Prostate gland (tissue), 2 donors: ENCODE data around the gene STAM. TPM values are rescaled to one million over a fixed set of nuclear protein-coding genes. Genes with fewer than 3 reads are reported as not detected.

ENCODE experiments used
- DNase-seq: peaks from one replicate; pipeline ENCODE4 v3.0.0-alpha.2; 2019; ENCODE audit warnings: low spot score
- H3K27ac ChIP-seq, 2 donors: fragments of 200-600 bp; sonication (generic); 2 replicates each; pipeline ENCODE4 v1.5.1; 2017 to 2019
- H3K27me3 ChIP-seq: fragments of 200-600 bp; sonication (generic); replicated peaks from 2 replicates; pipeline ENCODE4 v1.5.1; 2019; ENCODE audit not compliant: insufficient read depth
- H3K36me3 ChIP-seq, 2 donors: fragments of 200-600 bp; sonication (generic); 1 replicate in 1 of 2; 2 replicates in 1 of 2; pipeline versions ENCODE4 v1.5.1 to v1.8.1; 2017 to 2019
- H3K4me1 ChIP-seq: fragments of 200-600 bp; sonication (generic); replicated peaks from 2 replicates; pipeline ENCODE4 v1.5.1; 2019
- H3K4me3 ChIP-seq, 2 donors: fragments of 200-600 bp; sonication (generic); 2 replicates each; pipeline ENCODE4 v1.5.1; 2017 to 2019
- H3K9me3 ChIP-seq: fragments of 200-600 bp; sonication (generic); 2 replicates; pipeline ENCODE4 v1.5.1; 2017
- CTCF ChIP-seq, 4 experiments: fragments of 200-600 bp in 2 of 4; fragments of 450-650 bp in 2 of 4; sonication (generic) in 2 of 4; IDR thresholded peaks; 1 replicate in 3 of 4; 2 replicates in 1 of 4; pipeline ENCODE4 v1.5.1; 2016 to 2019; ENCODE audit warnings: antibody characterized with exemption in 4 of 4, mild to moderate bottlenecking in 2 of 4, moderate library complexity in 2 of 4
- POLR2A ChIP-seq: fragments of 450-650 bp; IDR thresholded peaks from one replicate; pipeline ENCODE4 v1.6.1; 2016; ENCODE audit warnings: antibody characterized with exemption, mild to moderate bottlenecking
- POLR2AphosphoS5 ChIP-seq: sonication (generic); formaldehyde crosslinking; IDR thresholded peaks from one replicate; pipeline ENCODE4 v1.6.1; 2017; ENCODE audit warnings: antibody characterized with exemption
- WGBS: methylation state at CpG from one replicate; pipeline ENCODE4 v1.1.5; 2018; 5-methylcytosine and 5-hydroxymethylcytosine counted together
- intact Hi-C: fragments of 100-400 bp; cut with DNase I; formaldehyde crosslinking; loops from one replicate; pipeline ENCODE4 v1.14.2; 2022
- total RNA-seq, 2 donors: library from RNA; depleted of rRNA; stranded (reverse); fragments of >200 nt; gene quantifications; one replicate each; pipeline ENCODE4 v1.1.0, GENCODE V29; 2016

STAM gene
- total RNA-seq, 2 donors from 2014 or later: 18.2 to 40.0 TPM

GRCh38 chr10:17725703-17726102 is 81.8 kb downstream of the STAM start:
- TF ChIP-seq POLR2AphosphoS5 (no peak), POLR2A (no peak), CTCF (IDR thresholded peaks at IDR 0.05) (no peak)
- no peaks in the 10 kb centered on the region for H3K36me3 ChIP-seq
- no peak overlapping the region for H3K4me3 ChIP-seq
- H3K27me3 ChIP-seq: no peaks in the 10 kb centered on the region
- H3K4me1 ChIP-seq: no peaks in the 10 kb centered on the region
- no peak overlapping the region for H3K27ac ChIP-seq
- intact Hi-C loops: no loop called here
- DNase-seq: no peak
- WGBS: 81% methylated on average over 7 of the region's 7 CpGs
- H3K9me3 ChIP-seq: no peaks in the 10 kb centered on the region

- 85% methylated on average over 6 of the region's 6 CpGs for WGBS
- TF ChIP-seq CTCF (IDR thresholded peaks at IDR 0.05) (no peak), POLR2A (no peak), POLR2AphosphoS5 (no peak)
- H3K27me3 ChIP-seq: no peaks in the 10 kb centered on the region
Measured at GRCh38 chr10:17729630-17730029, 85.7 kb downstream of the STAM start.

GRCh38 chr10:17730667-17731066 is 86.7 kb downstream of the STAM start:
- 66% methylated on average over 8 of the region's 8 CpGs for WGBS

More at GRCh38 chr10:17729630-17730029, 85.7 kb downstream of the STAM start:
- no peaks in the 10 kb centered on the region for H3K36me3 ChIP-seq
- H3K4me1 ChIP-seq: no peaks in the 10 kb centered on the region
- no peak overlapping the region for H3K27ac ChIP-seq
- no peak overlapping the region for H3K4me3 ChIP-seq
- intact Hi-C loops: no loop called here
- no peaks in the 10 kb centered on the region for H3K9me3 ChIP-seq
- DNase-seq: no peak

GRCh38 chr10:17731331-17732020 is 87.5 kb downstream of the STAM start:
- Histone ChIP-seq H3K36me3 (no peaks in the 10 kb centered on the region), H3K4me3 (no peak overlapping the region), H3K27me3 (no peaks in the 10 kb centered on the region), H3K27ac (no peak overlapping the region), H3K9me3 (no peaks in the 10 kb centered on the region), H3K4me1 (no peaks in the 10 kb centered on the region)
- DNase-seq: no peak
- WGBS: 35% methylated on average over 4 of the region's 4 CpGs
- intact Hi-C loops: no loop called here
- TF ChIP-seq CTCF (IDR thresholded peaks at IDR 0.05) (no peak), POLR2AphosphoS5 (no peak), POLR2A (no peak)

More at GRCh38 chr10:17730667-17731066, 86.7 kb downstream of the STAM start:
- Histone ChIP-seq H3K27me3 (no peaks in the 10 kb centered on the region), H3K4me3 (no peak overlapping the region), H3K4me1 (no peaks in the 10 kb centered on the region), H3K27ac (no peak overlapping the region), H3K36me3 (no peaks in the 10 kb centered on the region), H3K9me3 (no peaks in the 10 kb centered on the region)
- DNase-seq: no peak
- no peak for TF ChIP-seq POLR2AphosphoS5
- TF ChIP-seq POLR2A: no peak
- no peak for TF ChIP-seq CTCF (IDR thresholded peaks at IDR 0.05)
- intact Hi-C loops: no loop called here

GRCh38 chr10:17733620-17734019 is 89.7 kb downstream of the STAM start:
- no peaks in the 10 kb centered on the region for H3K27me3 ChIP-seq
- peak; percentile 2 for DNase-seq
- TF ChIP-seq CTCF (IDR thresholded peaks at IDR 0.05) (no peak), POLR2A (no peak), POLR2AphosphoS5 (no peak)
- intact Hi-C loops: no loop called here
- WGBS: 96% methylated on average over 6 of the region's 6 CpGs
- no peaks in the 10 kb centered on the region for H3K9me3 ChIP-seq
- no peak overlapping the region for H3K27ac ChIP-seq
- H3K4me1 ChIP-seq: no peaks in the 10 kb centered on the region
- H3K4me3 ChIP-seq: no peak overlapping the region
- H3K36me3 ChIP-seq: no peaks in the 10 kb centered on the region
